ENCODE data around the gene HSPBAP1. TPM values are rescaled to one million over a fixed set of nuclear protein-coding genes. Genes with fewer than 3 reads are reported as not detected.

Gene HSPBAP1
- total RNA-seq, 5 donors from 2014 or later (not counting 1 experiment from before 2014, with no cell fraction given) = 17.7 to 29.5 (median 22.9) TPM

- POLR2A ChIA-PET = interaction anchor here in 1 of 2 donors (0.6 kb wide), 1 partner anchor 192 kb away, joined by 4 read pairs; no protein-coding TSS in a partner anchor
- peaks cover 0 to 7% of the 10 kb centered on the region in 2 donors for H3K36me3 ChIP-seq (ENCODE audit: control insufficient read depth in 2 of 2, extremely low read depth in 1 of 2, insufficient read depth in 1 of 2, low read length in 1 of 2)
- H3K4me1 ChIP-seq (ENCODE audit: control insufficient read depth in 1 of 2, extremely low read depth in 1 of 2, insufficient read depth in 2 of 2, low read length in 2 of 2) = no peaks in the 10 kb centered on the region
- CTCF ChIA-PET = interaction anchor here in 1 of 2 donors (0.7 kb wide), 1 partner anchor 266 kb away, joined by 4 read pairs; no protein-coding TSS in a partner anchor
- WGBS (ENCODE audit: insufficient coverage) = 93% methylated on average over 3 of the region's 7 CpGs
- H3K27me3 ChIP-seq (replicated peaks in 1 of 2; ENCODE audit: control insufficient read depth in 2 of 2, extremely low read depth in 1 of 2, insufficient read depth in 2 of 2, low read length in 1 of 2) = no peaks in the 10 kb centered on the region
- no peak overlapping the region for H3K4me3 Mint-ChIP-seq
- DNase-seq (no peak), ATAC-seq (replicated peaks in 1 of 4) (no peak)
- H3K4me1 Mint-ChIP-seq = no peaks in the 10 kb centered on the region
- no peak overlapping the region for H3K27ac Mint-ChIP-seq
- H3K27ac ChIP-seq (ENCODE audit: low read length) = no peak overlapping the region
- H3K27me3 Mint-ChIP-seq = no peaks in the 10 kb centered on the region
- no peaks in the 10 kb centered on the region for H3K9me3 Mint-ChIP-seq
- H3K36me3 Mint-ChIP-seq = peaks cover 63% of the 10 kb centered on the region
- H3K9me3 ChIP-seq = no peaks in the 10 kb centered on the region
- H3K4me3 ChIP-seq (ENCODE audit: control insufficient read depth in 1 of 2, extremely low read depth in 1 of 2, low read length in 1 of 2) = no peak overlapping the region
Observed at GRCh38 chr3:122824465-122825381, 31.1 kb upstream of the HSPBAP1 start.

GRCh38 chr3:122816587-122816986 lies 23.0 kb upstream of the HSPBAP1 start:
- H3K27ac Mint-ChIP-seq = no peak overlapping the region
- peaks cover 0 to 2% of the 10 kb centered on the region in 2 donors for H3K36me3 ChIP-seq (ENCODE audit: control insufficient read depth in 2 of 2, extremely low read depth in 1 of 2, insufficient read depth in 1 of 2, low read length in 1 of 2)
- no peaks in the 10 kb centered on the region for H3K27me3 Mint-ChIP-seq
- no peak overlapping the region for H3K4me3 ChIP-seq (ENCODE audit: control insufficient read depth in 1 of 2, extremely low read depth in 1 of 2, low read length in 1 of 2)
- no peaks in the 10 kb centered on the region for H3K4me1 ChIP-seq (ENCODE audit: control insufficient read depth in 1 of 2, extremely low read depth in 1 of 2, insufficient read depth in 2 of 2, low read length in 2 of 2)
- CTCF ChIA-PET = no interaction called here
- no peaks in the 10 kb centered on the region for H3K4me1 Mint-ChIP-seq
- no peaks in the 10 kb centered on the region for H3K9me3 Mint-ChIP-seq
- no peak overlapping the region for H3K27ac ChIP-seq (ENCODE audit: low read length)
- peaks cover 53% of the 10 kb centered on the region for H3K36me3 Mint-ChIP-seq
- DNase-seq (no peak), ATAC-seq (replicated peaks in 1 of 4) (no peak)
- no peaks in the 10 kb centered on the region for H3K27me3 ChIP-seq (replicated peaks in 1 of 2; ENCODE audit: control insufficient read depth in 2 of 2, extremely low read depth in 1 of 2, insufficient read depth in 2 of 2, low read length in 1 of 2)
- POLR2A ChIA-PET = no interaction called here
- WGBS (ENCODE audit: insufficient coverage) = no CpG with 5 or more reads among the region's 2 CpGs
- no peak overlapping the region for H3K4me3 Mint-ChIP-seq
- H3K9me3 ChIP-seq = no peaks in the 10 kb centered on the region

GRCh38 chr3:122810734-122811133 lies 17.1 kb upstream of the HSPBAP1 start:
- ATAC-seq (replicated peaks in 1 of 4) = no peak
- H3K9me3 ChIP-seq = no peaks in the 10 kb centered on the region
- no peaks in the 10 kb centered on the region for H3K27me3 ChIP-seq (replicated peaks in 1 of 2; ENCODE audit: control insufficient read depth in 2 of 2, extremely low read depth in 1 of 2, insufficient read depth in 2 of 2, low read length in 1 of 2)
- Mint-ChIP-seq H3K4me1 (no peaks in the 10 kb centered on the region), H3K27me3 (no peaks in the 10 kb centered on the region), H3K36me3 (peaks cover 53% of the 10 kb centered on the region), H3K27ac (no peak overlapping the region), H3K4me3 (no peak overlapping the region), H3K9me3 (no peaks in the 10 kb centered on the region)
- CTCF ChIA-PET = no interaction called here
- H3K36me3 ChIP-seq (ENCODE audit: control insufficient read depth in 2 of 2, extremely low read depth in 1 of 2, insufficient read depth in 1 of 2, low read length in 1 of 2) = peaks cover 0 to 12% of the 10 kb centered on the region in 2 donors
- no peak overlapping the region for H3K4me3 ChIP-seq (ENCODE audit: control insufficient read depth in 1 of 2, extremely low read depth in 1 of 2, low read length in 1 of 2)
- DNase-seq = no peak
- POLR2A ChIA-PET = interaction anchor here in 1 of 2 donors (0.6 kb wide), 1 partner anchor 1071 kb away, joined by 3 read pairs; no protein-coding TSS in a partner anchor
- no peak overlapping the region for H3K27ac ChIP-seq (ENCODE audit: low read length)
- H3K4me1 ChIP-seq (ENCODE audit: control insufficient read depth in 1 of 2, extremely low read depth in 1 of 2, insufficient read depth in 2 of 2, low read length in 2 of 2) = no peaks in the 10 kb centered on the region

GRCh38 chr3:122803977-122804376 lies 10.3 kb upstream of the HSPBAP1 start:
- DNase-seq (no peak), ATAC-seq (replicated peaks in 1 of 4) (no peak)
- CTCF ChIA-PET = no interaction called here
- Histone ChIP-seq H3K4me3 (ENCODE audit: control insufficient read depth in 1 of 2, extremely low read depth in 1 of 2, low read length in 1 of 2) (no peak overlapping the region), H3K27ac (ENCODE audit: low read length) (no peak overlapping the region), H3K9me3 (no peaks in the 10 kb centered on the region), H3K4me1 (ENCODE audit: control insufficient read depth in 1 of 2, extremely low read depth in 1 of 2, insufficient read depth in 2 of 2, low read length in 2 of 2) (no peaks in the 10 kb centered on the region), H3K36me3 (ENCODE audit: control insufficient read depth in 2 of 2, extremely low read depth in 1 of 2, insufficient read depth in 1 of 2, low read length in 1 of 2) (peaks cover 0 to 5% of the 10 kb centered on the region in 2 donors), H3K27me3 (replicated peaks in 1 of 2; ENCODE audit: control insufficient read depth in 2 of 2, extremely low read depth in 1 of 2, insufficient read depth in 2 of 2, low read length in 1 of 2) (no peaks in the 10 kb centered on the region)
- Mint-ChIP-seq H3K4me3 (no peak overlapping the region), H3K4me1 (peaks cover 5 to 11% (median 6%) of the 10 kb centered on the region in 3 donors), H3K27me3 (no peaks in the 10 kb centered on the region), H3K9me3 (no peaks in the 10 kb centered on the region), H3K36me3 (peaks cover 39% of the 10 kb centered on the region), H3K27ac (no peak overlapping the region)
- WGBS (ENCODE audit: insufficient coverage) = 83% methylated on average over 1 of the region's 2 CpGs
- POLR2A ChIA-PET = no interaction called here

- H3K27me3 Mint-ChIP-seq = no peaks in the 10 kb centered on the region
- POLR2A ChIA-PET = no interaction called here
- ATAC-seq (replicated peaks in 1 of 4) = no peak
- no peak overlapping the region for H3K27ac Mint-ChIP-seq
- no peaks in the 10 kb centered on the region for H3K9me3 Mint-ChIP-seq
- WGBS (ENCODE audit: insufficient coverage) = 100% methylated on average over 1 of the region's 1 CpG
- Histone ChIP-seq H3K4me1 (ENCODE audit: control insufficient read depth in 1 of 2, extremely low read depth in 1 of 2, insufficient read depth in 2 of 2, low read length in 2 of 2) (peaks cover 0 to 1% of the 10 kb centered on the region in 2 experiments), H3K4me3 (ENCODE audit: control insufficient read depth in 1 of 2, extremely low read depth in 1 of 2, low read length in 1 of 2) (no peak overlapping the region), H3K9me3 (no peaks in the 10 kb centered on the region), H3K36me3 (ENCODE audit: control insufficient read depth in 2 of 2, extremely low read depth in 1 of 2, insufficient read depth in 1 of 2, low read length in 1 of 2) (no peaks in the 10 kb centered on the region), H3K27ac (ENCODE audit: low read length) (no peak overlapping the region), H3K27me3 (replicated peaks in 1 of 2; ENCODE audit: control insufficient read depth in 2 of 2, extremely low read depth in 1 of 2, insufficient read depth in 2 of 2, low read length in 1 of 2) (no peaks in the 10 kb centered on the region)
- DNase-seq = no peak
- CTCF ChIA-PET = no interaction called here
- no peak overlapping the region for H3K4me3 Mint-ChIP-seq
- H3K4me1 Mint-ChIP-seq = peaks cover 9 to 15% (median 10%) of the 10 kb centered on the region in 3 donors
- H3K36me3 Mint-ChIP-seq = peaks cover 22% of the 10 kb centered on the region
Observed at GRCh38 chr3:122802323-122802722, 8.7 kb upstream of the HSPBAP1 start.

GRCh38 chr3:122800706-122801237 lies 7.1 kb upstream of the HSPBAP1 start:
- H3K4me3 Mint-ChIP-seq = no peak overlapping the region
- CTCF ChIA-PET = no interaction called here
- Histone ChIP-seq H3K27ac (ENCODE audit: low read length) (no peak overlapping the region), H3K4me1 (ENCODE audit: control insufficient read depth in 1 of 2, extremely low read depth in 1 of 2, insufficient read depth in 2 of 2, low read length in 2 of 2) (peaks cover 8 to 10% of the 10 kb centered on the region in 2 experiments), H3K27me3 (replicated peaks in 1 of 2; ENCODE audit: control insufficient read depth in 2 of 2, extremely low read depth in 1 of 2, insufficient read depth in 2 of 2, low read length in 1 of 2) (no peaks in the 10 kb centered on the region), H3K36me3 (ENCODE audit: control insufficient read depth in 2 of 2, extremely low read depth in 1 of 2, insufficient read depth in 1 of 2, low read length in 1 of 2) (no peaks in the 10 kb centered on the region), H3K4me3 (ENCODE audit: control insufficient read depth in 1 of 2, extremely low read depth in 1 of 2, low read length in 1 of 2) (no peak overlapping the region), H3K9me3 (no peaks in the 10 kb centered on the region)
- H3K27me3 Mint-ChIP-seq = no peaks in the 10 kb centered on the region
- no peaks in the 10 kb centered on the region for H3K9me3 Mint-ChIP-seq
- no peak overlapping the region for H3K27ac Mint-ChIP-seq
- peaks cover 19% of the 10 kb centered on the region for H3K36me3 Mint-ChIP-seq
- POLR2A ChIA-PET = no interaction called here
- ATAC-seq (replicated peaks in 1 of 4) (no peak), DNase-seq (no peak)
- H3K4me1 Mint-ChIP-seq = peaks cover 22 to 30% (median 24%) of the 10 kb centered on the region in 3 donors
- 90% methylated on average over 1 of the region's 3 CpGs for WGBS (ENCODE audit: insufficient coverage)
